Activated naive CD8-positive, alpha-beta T cell treated with anti-CD3 and anti-CD28 coated beads, Interleukin-2, amount 10 ng/mL, durations not matched to agents 7 days and 5 days (primary cell): ENCODE measurements around the gene TNS4. TPM values are rescaled to one million over a fixed set of nuclear protein-coding genes. Genes with fewer than 3 reads are reported as not detected.

Experiments
- ATAC-seq: fragments of 150-1000 bp; cut with Tn5 transposase; one replicate; pipeline ENCODE4 v1.10.0; 2021; ENCODE audit warnings: low read depth, moderate library complexity
- POLR2A ChIA-PET: fragments of 350-600 bp; sonication (Branson Sonifier 250); formaldehyde crosslinking; loops from one replicate; lab custom pipeline; 2021; ENCODE audit warnings: antibody characterized with exemption; lab: Charles Lee
- DNase-seq: peaks from one replicate; pipeline ENCODE4 v3.0.0; 2021
- H3K27ac Mint-ChIP-seq: one replicate; pipeline ENCODE4 v1.8.0; 2022; ENCODE audit warnings: mild to moderate bottlenecking, mixed read lengths
- H3K27me3 Mint-ChIP-seq: one replicate; pipeline ENCODE4 v1.8.0; 2022; ENCODE audit warnings: mild to moderate bottlenecking, moderate library complexity, mixed read lengths
- H3K36me3 Mint-ChIP-seq: one replicate; pipeline ENCODE4 v1.8.0; 2021; ENCODE audit warnings: mild to moderate bottlenecking, mixed read lengths
- H3K4me1 Mint-ChIP-seq: one replicate; pipeline ENCODE4 v1.8.0; 2021; ENCODE audit warnings: mixed read lengths
- H3K4me3 Mint-ChIP-seq: one replicate; pipeline ENCODE4 v1.8.0; 2022; ENCODE audit warnings: mild to moderate bottlenecking, moderate library complexity, mixed read lengths
- H3K9me3 Mint-ChIP-seq: one replicate; pipeline ENCODE4 v1.8.0; 2021; ENCODE audit warnings: mixed read lengths
- total RNA-seq, 2 experiments: library from RNA; stranded (reverse); gene quantifications; one replicate each; pipeline ENCODE4 v1.2.3, GENCODE V29; 2021

TNS4 gene
- total RNA-seq, 2 experiments from 2014 or later: 9.0 to 9.7 TPM

GRCh38 chr17:40493697-40494096 lies 7.7 kb downstream of the TNS4 start:
- H3K27ac Mint-ChIP-seq: no peak overlapping the region
- DNase-seq: no peak
- no peak for ATAC-seq
- no peak overlapping the region for H3K4me3 Mint-ChIP-seq
- POLR2A ChIA-PET: interaction anchor here (1.1 kb wide), 1 partner anchor 40 kb away, joined by 3 read pairs; no protein-coding TSS in a partner anchor
- H3K27me3 Mint-ChIP-seq: no peaks in the 10 kb centered on the region
- no peaks in the 10 kb centered on the region for H3K9me3 Mint-ChIP-seq
- H3K36me3 Mint-ChIP-seq: peaks cover 2% of the 10 kb centered on the region
- peaks cover 25% of the 10 kb centered on the region for H3K4me1 Mint-ChIP-seq

- peak overlapping the region; percentile 35 for H3K27ac Mint-ChIP-seq
- H3K36me3 Mint-ChIP-seq: peaks cover 2% of the 10 kb centered on the region
- no peaks in the 10 kb centered on the region for H3K27me3 Mint-ChIP-seq
- ATAC-seq (no peak), DNase-seq (no peak)
- H3K9me3 Mint-ChIP-seq: no peaks in the 10 kb centered on the region
- POLR2A ChIA-PET: interaction anchor here (0.6 to 2.6 kb wide), 4 partner anchors 11 to 287 kb away, joined by 4 to 23 read pairs (median 14); no protein-coding TSS in a partner anchor
- H3K4me1 Mint-ChIP-seq: peaks cover 36% of the 10 kb centered on the region
- H3K4me3 Mint-ChIP-seq: no peak overlapping the region
Measured at GRCh38 chr17:40491486-40491885, 9.9 kb downstream of the TNS4 start.

- H3K4me3 Mint-ChIP-seq: peak overlapping the region; percentile 0
- ATAC-seq (no peak), DNase-seq (no peak)
- no peaks in the 10 kb centered on the region for H3K9me3 Mint-ChIP-seq
- peaks cover 2% of the 10 kb centered on the region for H3K36me3 Mint-ChIP-seq
- peak overlapping the region; percentile 83 for H3K27ac Mint-ChIP-seq
- POLR2A ChIA-PET: interaction anchor here (0.6 to 2.6 kb wide), 7 partner anchors 10 to 209 kb away, joined by 3 to 23 read pairs (median 6); no protein-coding TSS in a partner anchor
- peaks cover 40% of the 10 kb centered on the region for H3K4me1 Mint-ChIP-seq
- no peaks in the 10 kb centered on the region for H3K27me3 Mint-ChIP-seq
Measured at GRCh38 chr17:40490982-40491381, 10.4 kb downstream of the TNS4 start.

GRCh38 chr17:40490289-40490853 lies 11.1 kb downstream of the TNS4 start:
- ATAC-seq: peak; percentile 58
- Mint-ChIP-seq H3K36me3 (peaks cover 2% of the 10 kb centered on the region), H3K9me3 (no peaks in the 10 kb centered on the region), H3K27me3 (no peaks in the 10 kb centered on the region), H3K4me3 (peak overlapping the region; percentile 32), H3K27ac (peak overlapping the region; percentile 83), H3K4me1 (peaks cover 42% of the 10 kb centered on the region)
- POLR2A ChIA-PET: interaction anchor here (0.6 to 2.6 kb wide), 13 partner anchors 10 to 1798 kb away, joined by 3 to 23 read pairs (median 4); partner anchors contain the start of gene STAT5A
- DNase-seq: no peak

GRCh38 chr17:40487371-40488020 lies 13.9 kb downstream of the TNS4 start:
- Mint-ChIP-seq H3K27ac (peak overlapping the region; percentile 13), H3K4me1 (peaks cover 67% of the 10 kb centered on the region)
- POLR2A ChIA-PET: interaction anchor here (0.8 to 1.3 kb wide), 3 partner anchors 24 to 174 kb away, joined by 3 read pairs; no protein-coding TSS in a partner anchor

GRCh38 chr17:40486522-40487370 lies 14.7 kb downstream of the TNS4 start:
- Mint-ChIP-seq H3K27me3 (no peaks in the 10 kb centered on the region), H3K27ac (peak overlapping the region; percentile 13), H3K9me3 (no peaks in the 10 kb centered on the region), H3K36me3 (no peaks in the 10 kb centered on the region), H3K4me3 (no peak overlapping the region), H3K4me1 (peaks cover 75% of the 10 kb centered on the region)
- DNase-seq (no peak), ATAC-seq (no peak)
- POLR2A ChIA-PET: interaction anchor here (0.6 kb wide), 1 partner anchor 168 kb away, joined by 3 read pairs; no protein-coding TSS in a partner anchor

More at GRCh38 chr17:40487371-40488020, 13.9 kb downstream of the TNS4 start:
- no peak for ATAC-seq
- Mint-ChIP-seq H3K27me3 (no peaks in the 10 kb centered on the region), H3K36me3 (no peaks in the 10 kb centered on the region), H3K9me3 (no peaks in the 10 kb centered on the region), H3K4me3 (no peak overlapping the region)
- no peak for DNase-seq

- Mint-ChIP-seq H3K36me3 (no peaks in the 10 kb centered on the region), H3K27ac (peak overlapping the region; percentile 34), H3K9me3 (no peaks in the 10 kb centered on the region), H3K4me3 (no peak overlapping the region), H3K4me1 (peaks cover 76% of the 10 kb centered on the region), H3K27me3 (no peaks in the 10 kb centered on the region)
- POLR2A ChIA-PET: interaction anchor here (0.6 kb wide), 1 partner anchor 169 kb away, joined by 3 read pairs; no protein-coding TSS in a partner anchor
- ATAC-seq (no peak), DNase-seq (no peak)
Measured at GRCh38 chr17:40485851-40486521, 15.4 kb downstream of the TNS4 start.

- H3K4me3 Mint-ChIP-seq: no peak overlapping the region
- H3K36me3 Mint-ChIP-seq: no peaks in the 10 kb centered on the region
- POLR2A ChIA-PET: no interaction called here
- no peak for DNase-seq
- peaks cover 76% of the 10 kb centered on the region for H3K4me1 Mint-ChIP-seq
- H3K9me3 Mint-ChIP-seq: no peaks in the 10 kb centered on the region
- no peak for ATAC-seq
- H3K27me3 Mint-ChIP-seq: no peaks in the 10 kb centered on the region
- peak overlapping the region; percentile 9 for H3K27ac Mint-ChIP-seq
Measured at GRCh38 chr17:40484973-40485530, 16.4 kb downstream of the TNS4 start.

GRCh38 chr17:40484285-40484972 lies 17.0 kb downstream of the TNS4 start:
- DNase-seq: no peak
- Mint-ChIP-seq H3K4me1 (peaks cover 78% of the 10 kb centered on the region), H3K27ac (peak overlapping the region; percentile 58), H3K36me3 (no peaks in the 10 kb centered on the region), H3K4me3 (no peak overlapping the region), H3K9me3 (no peaks in the 10 kb centered on the region), H3K27me3 (no peaks in the 10 kb centered on the region)
- POLR2A ChIA-PET: interaction anchor here (1.4 kb wide), 1 partner anchor 78 kb away, joined by 5 read pairs; no protein-coding TSS in a partner anchor
- ATAC-seq: no peak

GRCh38 chr17:40483679-40484078 lies 17.7 kb downstream of the TNS4 start:
- no peak for DNase-seq
- H3K27me3 Mint-ChIP-seq: no peaks in the 10 kb centered on the region
- POLR2A ChIA-PET: interaction anchor here (1.0 to 1.4 kb wide), 2 partner anchors 50 to 78 kb away, joined by 3 to 5 read pairs; no protein-coding TSS in a partner anchor
- H3K4me3 Mint-ChIP-seq: no peak overlapping the region
- peaks cover 5% of the 10 kb centered on the region for H3K36me3 Mint-ChIP-seq
- peaks cover 74% of the 10 kb centered on the region for H3K4me1 Mint-ChIP-seq
- H3K27ac Mint-ChIP-seq: peak overlapping the region; percentile 79
- H3K9me3 Mint-ChIP-seq: no peaks in the 10 kb centered on the region
- ATAC-seq: no peak

- Mint-ChIP-seq H3K4me1 (peaks cover 70% of the 10 kb centered on the region), H3K27me3 (no peaks in the 10 kb centered on the region), H3K27ac (peak overlapping the region; percentile 97), H3K4me3 (peak overlapping the region; percentile 10), H3K36me3 (peaks cover 9% of the 10 kb centered on the region), H3K9me3 (no peaks in the 10 kb centered on the region)
- DNase-seq (no peak), ATAC-seq (no peak)
- POLR2A ChIA-PET: interaction anchor here (0.9 to 1.0 kb wide), 2 partner anchors 39 to 51 kb away, joined by 3 to 4 read pairs; no protein-coding TSS in a partner anchor
Measured at GRCh38 chr17:40482722-40483121, 18.7 kb downstream of the TNS4 start.
